IMR-90 (cell line): ENCODE results near the gene KMT2D. TPM values are rescaled to one million over a fixed set of nuclear protein-coding genes. Genes with fewer than 3 reads are reported as not detected.

Experiments used
- ATAC-seq: fragments of 200-7000 bp; cut with Tn5 transposase; 2 replicates; pipeline ENCODE4 v1.9.1; 2020; ENCODE audit warnings: low read depth, mild to moderate bottlenecking, moderate library complexity
- BruUV-seq: library from RNA; stranded (reverse); fragments of 400-500 nt; replicated peaks from 2 replicates; lab custom pipeline; 2021; lab: Mats Ljungman, UMichigan
- CTCF ChIA-PET: fragments of 300-600 bp; formaldehyde crosslinking; extraction: SDS; loops from one replicate; lab custom pipeline; 2021; ENCODE audit warnings: antibody characterized with exemption; lab: Yijun Ruan, JAX
- POLR2A ChIA-PET: fragments of 300-600 bp; sonication (Branson Sonifier 250); formaldehyde crosslinking; loops from one replicate; lab custom pipeline; 2022; ENCODE audit warnings: antibody characterized with exemption; ENCODE audit not compliant: unreplicated experiment; lab: Charles Lee
- DNase-seq: peaks from one replicate; pipeline ENCODE4 v3.0.0; 2013
- H2AFZ ChIP-seq: replicated peaks from 2 replicates; pipeline ENCODE3; 2013; ENCODE audit warnings: low read length, mild to moderate bottlenecking; ENCODE audit not compliant: poor library complexity
- H2AK5ac ChIP-seq: 2 replicates; pipeline ENCODE4 v1.6.1; 2013; ENCODE audit warnings: low read depth, low read length, inconsistent platforms
- H2AK9ac ChIP-seq: replicated peaks from 2 replicates; pipeline ENCODE3; 2013; ENCODE audit warnings: mild to moderate bottlenecking, low read depth, low read length, moderate library complexity; ENCODE audit not compliant: poor library complexity
- H2BK120ac ChIP-seq: 2 replicates; pipeline ENCODE4 v1.6.1; 2013; ENCODE audit warnings: low read depth, low read length, inconsistent platforms
- H2BK15ac ChIP-seq: 3 replicates; pipeline ENCODE4 v1.6.1; 2013; ENCODE audit warnings: low read depth, low read length, inconsistent platforms
- H2BK20ac ChIP-seq: 2 replicates; pipeline ENCODE4 v1.6.1; 2013; ENCODE audit warnings: low read depth, mild to moderate bottlenecking, inconsistent platforms, low read length, moderate library complexity
- H2BK5ac ChIP-seq: 2 replicates; pipeline ENCODE4 v1.6.1; 2013; ENCODE audit warnings: mild to moderate bottlenecking, low read depth, low read length, inconsistent platforms; ENCODE audit not compliant: poor library complexity, severe bottlenecking
- H3K14ac ChIP-seq: replicated peaks from 2 replicates; pipeline ENCODE4 v1.6.1; 2013; ENCODE audit warnings: low read depth, low read length, inconsistent platforms
- H3K18ac ChIP-seq: 2 replicates; pipeline ENCODE4 v1.6.1; 2013; ENCODE audit warnings: low read depth, low read length, control low read depth
- H3K23ac ChIP-seq: 2 replicates; pipeline ENCODE4 v1.6.1; 2013; ENCODE audit warnings: low read depth, low read length, inconsistent platforms
- H3K27ac ChIP-seq: 2 replicates; pipeline ENCODE4 v1.5.1; 2013; ENCODE audit warnings: mild to moderate bottlenecking, control low read depth, low read length; ENCODE audit not compliant: insufficient read depth
- H3K27me3 ChIP-seq: 2 replicates; pipeline ENCODE4 v1.6.1; 2013; ENCODE audit warnings: low read length; ENCODE audit not compliant: control insufficient read depth, insufficient read depth
- H3K36me3 ChIP-seq: 2 replicates; pipeline ENCODE4 v1.6.1; 2013; ENCODE audit warnings: low read length, mixed read lengths; ENCODE audit not compliant: control insufficient read depth, insufficient read depth
- H3K4ac ChIP-seq: 2 replicates; pipeline ENCODE4 v1.6.1; 2013; ENCODE audit warnings: low read depth, low read length, inconsistent platforms
- H3K4me1 ChIP-seq: 2 replicates; pipeline ENCODE4 v1.6.1; 2013; ENCODE audit warnings: low read length, mixed read lengths; ENCODE audit not compliant: control insufficient read depth, insufficient read depth
- H3K4me2 ChIP-seq: 2 replicates; pipeline ENCODE4 v1.6.1; 2013; ENCODE audit warnings: low read depth, mild to moderate bottlenecking, control low read depth, low read length, moderate library complexity
- H3K4me3 ChIP-seq: 2 replicates; pipeline ENCODE4 v1.5.1; 2013; ENCODE audit warnings: low read depth, mild to moderate bottlenecking, control low read depth, low read length, moderate library complexity; ENCODE audit not compliant: insufficient read depth
- H3K56ac ChIP-seq: 2 replicates; pipeline ENCODE4 v1.6.1; 2013; ENCODE audit warnings: low read length, inconsistent platforms; ENCODE audit not compliant: insufficient read depth; ENCODE audit errors: extremely low read depth
- H3K79me1 ChIP-seq, 2 experiments: 2 replicates each; pipeline ENCODE4 v1.6.1; 2013; ENCODE audit warnings: low read length in 2 of 2, inconsistent platforms in 1 of 2, low read depth in 1 of 2
- H3K9ac ChIP-seq: 2 replicates; pipeline ENCODE4 v1.6.1; 2013; ENCODE audit warnings: low read depth, low read length, control low read depth
- H3K9me1 ChIP-seq: 2 replicates; pipeline ENCODE4 v1.6.1; 2013; ENCODE audit warnings: low read length, inconsistent platforms; ENCODE audit not compliant: insufficient read depth
- H3K9me3 ChIP-seq: 2 replicates; pipeline ENCODE4 v1.6.1; 2013; ENCODE audit warnings: low read length; ENCODE audit not compliant: control insufficient read depth, insufficient read depth
- H4K20me1 ChIP-seq: 2 replicates; pipeline ENCODE4 v1.6.1; 2013; ENCODE audit warnings: low read length, inconsistent platforms; ENCODE audit not compliant: insufficient read depth
- H4K5ac ChIP-seq: 2 replicates; pipeline ENCODE4 v1.6.1; 2013; ENCODE audit warnings: mild to moderate bottlenecking, low read depth, low read length, control low read depth
- H4K8ac ChIP-seq, 2 experiments: 2 replicates each; pipeline ENCODE4 v1.6.1; 2013; ENCODE audit warnings: low read depth in 2 of 2, low read length in 2 of 2, control low read depth in 1 of 2, inconsistent platforms in 1 of 2
- H4K91ac ChIP-seq: 2 replicates; pipeline ENCODE4 v1.6.1; 2013; ENCODE audit warnings: low read depth, low read length, inconsistent platforms; ENCODE audit not compliant: insufficient read depth
- CHD1 ChIP-seq: IDR thresholded peaks from 2 replicates; pipeline ENCODE4 v1.6.1; 2012; ENCODE audit warnings: low read depth, low read length, improper control_type of control experiment
- MXI1 ChIP-seq: IDR thresholded peaks from 2 replicates; pipeline ENCODE4 v1.6.1; 2012; ENCODE audit warnings: low read depth, mild to moderate bottlenecking, low read length, moderate library complexity, borderline replicate concordance
- RAD21 ChIP-seq: IDR thresholded peaks from 2 replicates; pipeline ENCODE4 v1.6.1; 2012; ENCODE audit warnings: low read length, improper control_type of control experiment
- SMC3 ChIP-seq: fragments of 150-350 bp; IDR thresholded peaks from 2 replicates; pipeline ENCODE4 v1.6.1; 2016; ENCODE audit warnings: low read depth, mild to moderate bottlenecking, antibody characterized with exemption, low read length, moderate library complexity
- WGBS, 2 experiments: methylation state at CpG; one replicate each; pipeline versions ENCODE4 v1.1.5 to v1.1.7; 2013; ENCODE audit warnings: missing lambda C conversion rate in 2 of 2; ENCODE audit not compliant: insufficient read length in 1 of 2; ENCODE audit errors: extremely low coverage in 2 of 2; 5-methylcytosine and 5-hydroxymethylcytosine counted together
- dilution Hi-C: fragments of 300-500 bp; cut with HindIII; formaldehyde crosslinking; loops from one replicate; pipeline ENCODE4 v1.14.3; 2018; ENCODE audit warnings: low sequenced_read_pairs; ENCODE audit not compliant: unreplicated experiment
- in situ Hi-C: fragments of 300-500 bp; cut with MboI; formaldehyde crosslinking; loops from 3 replicates; pipeline ENCODE4 v1.14.3; 2019; ENCODE audit warnings: low sequenced_read_pairs, inconsistent platforms, mixed read lengths
- intact Hi-C: fragments of 100-400 bp; cut with micrococcal nuclease; formaldehyde crosslinking; loops from 2 replicates; pipeline ENCODE4 v1.10.0; 2022
- polyA plus RNA-seq, 3 experiments: library from polyadenylated mRNA; depleted of rRNA; stranded (reverse); fragments of >200 nt; gene quantifications; 2 replicates each; pipeline ENCODE4 v1.2.3, GENCODE V29; 2012; ENCODE audit warnings: low replicate concordance in 1 of 3
- total RNA-seq: library from RNA; depleted of rRNA; stranded (reverse); fragments of >200 nt; gene quantifications from 2 replicates; pipeline ENCODE4 v1.2.3, GENCODE V29; 2012
- TF ChIP-seq, protein P1 (sequence below): conservative IDR thresholded peaks from 2 replicates; pipeline ENCODE4 v1.5.1; 2012; ENCODE audit warnings: mild to moderate bottlenecking, low read depth, low read length, improper control_type of control experiment

KMT2D gene
- total and polyA plus RNA-seq, 2 of the 4 experiments (the other 2 are of a cell fraction), result 6.6 to 25.2 TPM

GRCh38 chr12:49014547-49014946 lies 46.0 kb downstream of the KMT2D start:
- Histone ChIP-seq H2BK20ac (no peak overlapping the region; the same call in 1 of the 2 replicates), H4K91ac (no peak overlapping the region), H3K4ac (no peak overlapping the region; the same call in 1 of the 2 replicates), H4K20me1 (peaks cover 8% of the 10 kb centered on the region; the same call in 1 of the 2 replicates), H3K4me3 (no peak overlapping the region), H3K56ac (no peak overlapping the region), H2BK120ac (no peak overlapping the region), H3K27ac (no peak overlapping the region), H3K18ac (no peak overlapping the region), H3K27me3 (no peaks in the 10 kb centered on the region), H3K9ac (no peak overlapping the region), H3K23ac (0 out of 2 replicates have a peak overlapping the region, but pooled peaks have one; percentile 52), H4K5ac (no peak overlapping the region), H2BK5ac (no peak overlapping the region), H3K36me3 (peaks cover 14% of the 10 kb centered on the region), H3K9me1 (peaks cover 7% of the 10 kb centered on the region), H2BK15ac (no peak overlapping the region), H4K8ac (no peak overlapping the region), H3K14ac (no peak overlapping the region), H2AK5ac (no peak overlapping the region), H3K9me3 (no peaks in the 10 kb centered on the region), H2AFZ (no peak overlapping the region), H3K4me1 (peaks cover 2% of the 10 kb centered on the region), H3K79me1 (peaks cover 32 to 55% of the 10 kb centered on the region in 2 experiments), H3K4me2 (no peak overlapping the region), H2AK9ac (peak overlapping the region; percentile 58)
- DNase-seq, result peak; percentile 55
- dilution Hi-C loops (no loop called here), intact Hi-C loops (no loop called here), in situ Hi-C loops (no loop called here)
- no TSS peak for BruUV-seq
- ChIA-PET POLR2A (no interaction called here), CTCF (interaction anchor here (0.6 to 1.4 kb wide), 3 partner anchors 14 to 27 kb away, joined by 3 read pairs; no protein-coding TSS in a partner anchor)
- ATAC-seq, result peak; percentile 2; the same call in 1 of the 2 replicates
- WGBS, 2 experiments, result 40% methylated on average over 1 of the region's 1 CpG; no CpG with 5 or more reads in 1 of the 2 experiments
- TF ChIP-seq MXI1, result no peak
- peak; percentile 19; the same call in 1 of the 2 replicates for TF ChIP-seq SMC3
- TF ChIP-seq CHD1, result no peak
- peak; percentile 41 for TF ChIP-seq RAD21
- TF ChIP-seq, protein P1, sequence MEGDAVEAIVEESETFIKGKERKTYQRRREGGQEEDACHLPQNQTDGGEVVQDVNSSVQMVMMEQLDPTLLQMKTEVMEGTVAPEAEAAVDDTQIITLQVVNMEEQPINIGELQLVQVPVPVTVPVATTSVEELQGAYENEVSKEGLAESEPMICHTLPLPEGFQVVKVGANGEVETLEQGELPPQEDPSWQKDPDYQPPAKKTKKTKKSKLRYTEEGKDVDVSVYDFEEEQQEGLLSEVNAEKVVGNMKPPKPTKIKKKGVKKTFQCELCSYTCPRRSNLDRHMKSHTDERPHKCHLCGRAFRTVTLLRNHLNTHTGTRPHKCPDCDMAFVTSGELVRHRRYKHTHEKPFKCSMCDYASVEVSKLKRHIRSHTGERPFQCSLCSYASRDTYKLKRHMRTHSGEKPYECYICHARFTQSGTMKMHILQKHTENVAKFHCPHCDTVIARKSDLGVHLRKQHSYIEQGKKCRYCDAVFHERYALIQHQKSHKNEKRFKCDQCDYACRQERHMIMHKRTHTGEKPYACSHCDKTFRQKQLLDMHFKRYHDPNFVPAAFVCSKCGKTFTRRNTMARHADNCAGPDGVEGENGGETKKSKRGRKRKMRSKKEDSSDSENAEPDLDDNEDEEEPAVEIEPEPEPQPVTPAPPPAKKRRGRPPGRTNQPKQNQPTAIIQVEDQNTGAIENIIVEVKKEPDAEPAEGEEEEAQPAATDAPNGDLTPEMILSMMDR, result peak; percentile 42
